ENCODE results near the gene PSMG2. TPM values are rescaled to one million over a fixed set of nuclear protein-coding genes. Genes with fewer than 3 reads are reported as not detected.

PSMG2 gene, protein sequence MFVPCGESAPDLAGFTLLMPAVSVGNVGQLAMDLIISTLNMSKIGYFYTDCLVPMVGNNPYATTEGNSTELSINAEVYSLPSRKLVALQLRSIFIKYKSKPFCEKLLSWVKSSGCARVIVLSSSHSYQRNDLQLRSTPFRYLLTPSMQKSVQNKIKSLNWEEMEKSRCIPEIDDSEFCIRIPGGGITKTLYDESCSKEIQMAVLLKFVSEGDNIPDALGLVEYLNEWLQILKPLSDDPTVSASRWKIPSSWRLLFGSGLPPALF
- 81.6 TPM for polyA plus RNA-seq
- long read RNA-seq, donor 1, transcript PSMG2-201 (7 exons, 1,686 nt): major isoform, 31 of 33 reads
- long read RNA-seq, donor 1, partial matches to known transcripts: 0 of 33 reads
- long read RNA-seq, donor 1, other reads (novel, unspliced or antisense): 0 of 33 reads
- long read RNA-seq, donor 2, transcript PSMG2-201 (7 exons, 1,686 nt): major isoform, 47 of 58 reads
- long read RNA-seq, donor 2, partial matches to known transcripts: 7 of 58 reads
- long read RNA-seq, donor 2, other reads (novel, unspliced or antisense): 0 of 58 reads
- long read RNA-seq, donor 3: 0 reads
- long read RNA-seq, donor 4, partial matches to known transcripts: 0 of 5 reads
- long read RNA-seq, donor 4, other reads (novel, unspliced or antisense): 0 of 5 reads
- long read RNA-seq, donor 5, transcript PSMG2-201 (7 exons, 1,686 nt): major isoform, 27 of 27 reads
- long read RNA-seq, donor 5, partial matches to known transcripts: 0 of 27 reads
- long read RNA-seq, donor 5, other reads (novel, unspliced or antisense): 0 of 27 reads
- long read RNA-seq, donor 6, transcript PSMG2-201 (7 exons, 1,686 nt): major isoform, 55 of 67 reads
- long read RNA-seq, donor 6, partial matches to known transcripts: 7 of 67 reads
- long read RNA-seq, donor 6, other reads (novel, unspliced or antisense): 0 of 67 reads
- long read RNA-seq, donor 7, transcript PSMG2-201 (7 exons, 1,686 nt): major isoform, 14 of 16 reads
- long read RNA-seq, donor 7, partial matches to known transcripts: 0 of 16 reads
- long read RNA-seq, donor 7, other reads (novel, unspliced or antisense): 0 of 16 reads
- long read RNA-seq, donor 8, transcript PSMG2-201 (7 exons, 1,686 nt): major isoform, 61 of 136 reads
- long read RNA-seq, donor 8, partial matches to known transcripts: 48 of 136 reads
- long read RNA-seq, donor 8, other reads (novel, unspliced or antisense): 23 of 136 reads
- long read RNA-seq, donor 9, transcript PSMG2-201 (7 exons, 1,686 nt): major isoform, 64 of 66 reads
- long read RNA-seq, donor 9, partial matches to known transcripts: 0 of 66 reads
- long read RNA-seq, donor 9, other reads (novel, unspliced or antisense): 0 of 66 reads
- long read RNA-seq, donor 10, transcript PSMG2-201 (7 exons, 1,686 nt): major isoform, 45 of 55 reads
- long read RNA-seq, donor 10, partial matches to known transcripts: 10 of 55 reads
- long read RNA-seq, donor 10, other reads (novel, unspliced or antisense): 0 of 55 reads
- long read RNA-seq, donor 11, transcript PSMG2-201 (7 exons, 1,686 nt): major isoform, 42 of 45 reads
- long read RNA-seq, donor 11, partial matches to known transcripts: 0 of 45 reads
- long read RNA-seq, donor 11, other reads (novel, unspliced or antisense): 0 of 45 reads

DNA sequence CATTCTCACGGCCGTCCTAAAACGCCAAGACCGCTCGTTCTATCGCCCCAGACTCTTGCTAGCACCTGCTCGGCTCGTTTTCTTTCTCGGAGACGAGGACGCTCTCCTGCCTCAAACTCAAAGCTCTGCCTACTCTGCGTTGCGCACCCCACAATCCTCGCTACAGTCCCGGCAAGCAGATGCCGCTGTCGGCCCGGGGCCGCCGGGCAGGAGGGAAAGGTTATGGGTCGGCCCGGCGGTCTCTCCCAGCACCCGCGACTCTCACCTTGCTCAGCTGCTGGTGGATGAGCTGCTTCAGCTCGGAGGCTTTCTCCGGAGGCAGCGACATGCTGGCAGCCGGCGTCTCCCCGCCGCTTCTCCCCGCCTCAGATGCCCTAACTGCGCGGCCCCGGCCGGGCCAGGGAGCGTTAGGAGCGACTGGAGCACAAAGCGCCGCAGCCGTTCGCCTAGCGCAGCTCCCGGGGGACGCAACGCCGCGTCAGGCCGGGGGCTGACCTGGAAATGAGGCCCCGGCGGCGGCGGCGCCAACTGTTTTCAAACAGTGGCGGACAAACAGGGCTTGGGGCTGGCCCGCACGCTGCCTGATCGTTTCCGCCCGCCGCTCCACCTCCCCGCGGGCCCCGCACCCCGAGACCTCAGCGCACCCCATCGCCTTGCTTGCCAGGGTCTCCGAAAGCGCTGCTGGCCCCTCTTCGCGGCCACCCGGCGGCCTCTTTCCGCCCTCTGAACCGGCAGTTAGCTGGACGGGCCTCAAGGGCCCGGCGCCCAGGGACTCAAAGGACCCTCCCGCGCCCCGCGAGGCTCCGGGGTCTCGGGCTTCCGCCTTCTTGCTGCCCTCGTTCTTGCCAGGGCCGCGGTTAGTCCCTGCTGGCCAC, at the start of gene PSMG2, which contains the start of gene CEP76:
Gene PSMG2 (plus strand): TSS at position 822 of the 875 bp plus-strand sequence. CDS start 66 bp downstream, outside the sequence.
Gene CEP76 (minus strand): TSS at position 503 of the 875 bp plus-strand sequence. CDS start 175 bp downstream, at position 328.
- Histone ChIP-seq H3K4me1 (ENCODE audit: control insufficient read depth, insufficient read depth, low read length) (peaks cover 5% of the 10 kb centered on the region), H3K27me3 (ENCODE audit: control insufficient read depth, insufficient read depth, low read length) (no peaks in the 10 kb centered on the region), H3K36me3 (ENCODE audit: control insufficient read depth, insufficient read depth, low read length) (peaks cover 14% of the 10 kb centered on the region), H3K4me3 (ENCODE audit: low read length) (peak within 1 kb of the TSS; percentile 95), H3K9me3 (ENCODE audit: control insufficient read depth, low read depth, low read length) (no peaks in the 10 kb centered on the region), H3K27ac (ENCODE audit: low read length) (peak within 1 kb of the TSS; percentile 86)
- no CpG with 5 or more reads among the region's 89 CpGs for WGBS (ENCODE audit: insufficient coverage, low lambda C conversion rate)
- DNase-seq: peak; percentile 90 to 95

DNA sequence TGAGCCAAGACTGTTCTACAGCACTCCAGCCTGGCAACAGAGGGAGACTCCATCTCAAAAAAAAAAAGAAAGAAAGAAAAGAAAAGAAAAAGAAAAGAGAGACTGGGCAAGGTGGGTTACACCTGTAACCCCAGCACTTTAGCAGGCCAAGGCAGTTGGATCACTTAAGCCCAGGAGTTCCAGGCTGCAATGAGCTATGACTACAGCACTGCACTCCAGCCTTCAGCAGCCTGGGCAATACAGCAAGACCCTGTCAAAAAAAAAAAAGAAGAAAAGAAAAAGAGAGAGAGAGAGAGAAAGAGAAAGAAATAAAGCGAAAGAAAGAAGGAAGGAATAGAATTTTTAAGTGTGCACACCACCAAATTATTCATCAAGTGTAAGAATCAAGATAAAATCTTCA, 47.9 kb upstream of the PSMG2 start:
- DNase-seq: no peak
- peaks cover 20% of the 10 kb centered on the region for H3K27me3 ChIP-seq (ENCODE audit: control insufficient read depth, insufficient read depth, low read length)
- H3K36me3 ChIP-seq (ENCODE audit: control insufficient read depth, insufficient read depth, low read length): no peaks in the 10 kb centered on the region
- H3K4me3 ChIP-seq (ENCODE audit: low read length): no peak overlapping the region
- WGBS (ENCODE audit: insufficient coverage, low lambda C conversion rate): 100% methylated on average over 1 of the region's 1 CpG
- H3K9me3 ChIP-seq (ENCODE audit: control insufficient read depth, low read depth, low read length): no peaks in the 10 kb centered on the region
- peaks cover 6% of the 10 kb centered on the region for H3K4me1 ChIP-seq (ENCODE audit: control insufficient read depth, insufficient read depth, low read length)
- H3K27ac ChIP-seq (ENCODE audit: low read length): no peak overlapping the region

DNA sequence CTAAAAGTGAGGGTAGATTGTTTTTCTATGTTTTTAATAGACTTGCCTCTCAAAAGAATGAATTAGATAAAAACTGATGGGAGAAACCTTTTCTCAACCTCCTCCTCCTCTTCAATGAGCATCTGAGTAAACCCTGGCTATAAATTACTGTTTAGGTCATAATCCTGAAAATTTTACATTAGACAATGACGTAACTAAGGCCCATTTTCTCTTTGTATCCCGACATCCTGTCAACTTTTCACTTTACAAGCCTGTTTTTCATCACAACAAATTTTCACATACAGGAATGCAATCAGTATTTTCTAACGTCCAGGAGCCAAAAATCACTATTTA, 46.3 kb upstream of the PSMG2 start:
- Histone ChIP-seq H3K27me3 (ENCODE audit: control insufficient read depth, insufficient read depth, low read length) (peaks cover 20% of the 10 kb centered on the region), H3K36me3 (ENCODE audit: control insufficient read depth, insufficient read depth, low read length) (no peaks in the 10 kb centered on the region), H3K4me1 (ENCODE audit: control insufficient read depth, insufficient read depth, low read length) (peaks cover 6% of the 10 kb centered on the region), H3K9me3 (ENCODE audit: control insufficient read depth, low read depth, low read length) (no peaks in the 10 kb centered on the region), H3K4me3 (ENCODE audit: low read length) (peak overlapping the region; percentile 41), H3K27ac (ENCODE audit: low read length) (peak overlapping the region; percentile 42)
- 53% methylated on average over 3 of the region's 3 CpGs for WGBS (ENCODE audit: insufficient coverage, low lambda C conversion rate)
- peak in 1 of 2 donors; percentile 10 for DNase-seq

DNA sequence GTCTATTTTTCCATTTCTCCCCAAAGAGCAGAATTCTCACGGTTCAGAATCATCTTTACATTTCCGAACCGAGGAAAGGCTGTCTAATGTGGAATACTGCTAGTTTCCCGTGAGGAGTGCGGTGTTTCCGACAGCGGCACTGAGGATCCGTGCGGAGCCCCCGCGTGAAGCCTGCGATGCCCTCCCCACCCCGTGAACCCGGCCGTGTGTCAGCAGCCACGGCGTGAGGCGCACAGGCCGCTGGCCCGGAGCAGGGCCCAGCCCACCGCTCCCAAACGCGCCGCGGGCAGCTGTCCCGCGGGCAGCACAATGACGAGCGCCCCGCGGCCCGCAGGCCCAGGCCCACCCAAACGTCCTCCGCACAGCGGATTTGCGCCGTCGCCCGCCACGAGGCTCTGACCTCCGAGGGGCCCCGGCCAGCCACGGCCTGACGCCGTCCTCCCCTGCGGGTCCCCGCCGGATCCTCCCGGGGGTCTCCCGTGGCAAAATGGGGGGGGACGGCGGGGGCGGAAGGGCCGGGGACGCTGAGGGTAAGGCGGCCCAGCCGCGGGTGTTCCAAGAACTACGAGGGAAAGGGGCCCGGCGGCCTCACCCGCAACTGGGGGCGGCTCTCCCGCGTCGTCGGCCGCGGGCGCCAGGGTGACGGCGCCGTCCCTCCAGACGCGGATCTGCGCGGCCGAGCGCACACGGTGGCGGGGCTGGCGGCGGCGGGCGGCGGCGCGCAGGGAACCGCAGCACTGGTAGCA, 45.7 kb upstream of the PSMG2 start:
- H3K4me3 ChIP-seq (ENCODE audit: low read length): peak overlapping the region; percentile 41
- WGBS (ENCODE audit: insufficient coverage, low lambda C conversion rate): no CpG with 5 or more reads among the region's 89 CpGs
- H3K27ac ChIP-seq (ENCODE audit: low read length): peak overlapping the region; percentile 42
- DNase-seq: peak; percentile 7 to 45
- H3K36me3 ChIP-seq (ENCODE audit: control insufficient read depth, insufficient read depth, low read length): no peaks in the 10 kb centered on the region
- peaks cover 20% of the 10 kb centered on the region for H3K27me3 ChIP-seq (ENCODE audit: control insufficient read depth, insufficient read depth, low read length)
- H3K9me3 ChIP-seq (ENCODE audit: control insufficient read depth, low read depth, low read length): no peaks in the 10 kb centered on the region
- peaks cover 6% of the 10 kb centered on the region for H3K4me1 ChIP-seq (ENCODE audit: control insufficient read depth, insufficient read depth, low read length)

DNA sequence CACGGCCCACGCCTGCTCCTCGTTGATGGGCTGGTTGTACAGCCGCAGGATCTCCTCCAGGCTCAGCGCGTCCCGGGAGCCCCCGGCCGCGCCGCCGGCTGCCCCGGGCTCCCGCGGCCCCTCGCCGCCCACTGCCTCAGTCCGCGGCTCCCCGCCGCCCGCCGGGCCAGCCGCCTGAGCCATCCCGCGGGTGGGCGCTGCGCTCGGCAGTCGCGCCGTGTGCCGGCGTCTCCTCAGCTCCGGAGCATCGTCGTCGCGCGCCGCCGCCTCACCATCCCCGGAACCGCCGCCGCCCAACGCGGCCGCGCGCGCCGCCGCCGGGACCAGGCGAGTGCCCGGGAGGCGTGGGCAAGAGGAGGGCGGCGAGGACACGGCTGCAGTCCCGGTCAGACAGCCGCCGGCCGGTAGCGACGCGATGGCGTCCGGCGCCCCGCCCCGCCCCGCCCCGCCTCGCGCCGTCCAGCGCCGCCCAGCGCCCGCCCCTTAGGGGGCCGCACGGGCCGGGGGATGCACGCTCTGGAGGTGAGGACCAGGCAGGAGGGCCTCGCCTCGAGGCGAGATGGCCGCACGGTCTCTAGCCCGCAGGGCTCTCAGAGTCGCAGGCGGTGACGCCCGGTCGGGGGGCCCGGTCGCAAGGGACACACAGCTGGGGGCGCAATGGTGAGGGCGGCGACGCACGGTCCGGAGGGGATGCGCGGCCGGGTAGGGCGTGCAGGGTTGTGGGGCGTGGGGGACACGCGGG, 45.0 kb upstream of the PSMG2 start, which contains the start of gene SPIRE1:
Gene SPIRE1 (minus strand): TSS at position 424 of the 742 bp plus-strand sequence. CDS start 241 bp downstream, at position 183.
- WGBS (ENCODE audit: insufficient coverage, low lambda C conversion rate): no CpG with 5 or more reads among the region's 112 CpGs
- DNase-seq: peak; percentile 45 to 65
- peaks cover 6% of the 10 kb centered on the region for H3K4me1 ChIP-seq (ENCODE audit: control insufficient read depth, insufficient read depth, low read length)

DNA sequence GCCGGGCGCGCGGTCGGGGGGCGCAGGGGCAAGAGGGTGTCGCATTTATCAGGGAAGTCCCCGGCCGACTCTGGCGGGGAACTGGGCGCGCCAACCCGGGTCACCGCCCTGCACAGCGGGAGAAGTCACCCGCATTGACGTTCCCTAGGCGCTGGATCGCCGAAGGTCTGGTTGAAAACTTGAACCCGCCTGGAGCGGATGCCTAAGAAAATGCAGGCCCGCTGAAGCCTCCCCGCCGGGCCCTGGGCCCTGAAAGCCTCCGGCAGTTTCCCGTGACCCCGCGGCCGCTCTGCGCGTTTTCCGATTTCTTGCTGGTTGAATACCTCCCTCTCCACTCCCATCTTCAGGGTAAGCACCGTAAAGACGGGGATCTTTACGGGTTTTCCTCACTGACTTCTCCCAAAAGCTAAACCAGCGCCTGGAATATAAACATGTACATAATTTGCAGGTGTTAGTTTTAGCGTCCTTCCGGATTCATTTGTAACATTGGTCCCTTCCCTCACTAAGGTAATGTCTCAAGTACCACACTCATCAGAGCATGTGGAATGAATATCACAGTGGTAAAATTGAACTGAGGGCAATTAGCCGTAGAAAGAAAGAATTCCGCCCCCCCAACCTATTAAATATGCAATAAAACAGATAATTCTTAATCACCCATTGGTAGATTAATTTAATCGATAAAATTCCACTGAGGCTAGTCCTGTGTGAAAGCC, 44.3 kb upstream of the PSMG2 start:
- H3K36me3 ChIP-seq (ENCODE audit: control insufficient read depth, insufficient read depth, low read length): no peaks in the 10 kb centered on the region
- WGBS (ENCODE audit: insufficient coverage, low lambda C conversion rate): 100% methylated on average over 1 of the region's 42 CpGs
- no peaks in the 10 kb centered on the region for H3K9me3 ChIP-seq (ENCODE audit: control insufficient read depth, low read depth, low read length)
- peak overlapping the region; percentile 26 for H3K27ac ChIP-seq (ENCODE audit: low read length)
- H3K4me1 ChIP-seq (ENCODE audit: control insufficient read depth, insufficient read depth, low read length): peaks cover 6% of the 10 kb centered on the region
- peaks cover 18% of the 10 kb centered on the region for H3K27me3 ChIP-seq (ENCODE audit: control insufficient read depth, insufficient read depth, low read length)
- peak in 1 of 2 donors; percentile 3 for DNase-seq
- H3K4me3 ChIP-seq (ENCODE audit: low read length): peak overlapping the region; percentile 43

More for the DNA sequence above, 45.0 kb upstream of the PSMG2 start, which contains the start of gene SPIRE1:
- H3K27ac ChIP-seq (ENCODE audit: low read length): peak within 1 kb of the TSS; percentile 42
- H3K27me3 ChIP-seq (ENCODE audit: control insufficient read depth, insufficient read depth, low read length): peaks cover 20% of the 10 kb centered on the region
- peak within 1 kb of the TSS; percentile 43 for H3K4me3 ChIP-seq (ENCODE audit: low read length)
- H3K9me3 ChIP-seq (ENCODE audit: control insufficient read depth, low read depth, low read length): no peaks in the 10 kb centered on the region
- H3K36me3 ChIP-seq (ENCODE audit: control insufficient read depth, insufficient read depth, low read length): no peaks in the 10 kb centered on the region

DNA sequence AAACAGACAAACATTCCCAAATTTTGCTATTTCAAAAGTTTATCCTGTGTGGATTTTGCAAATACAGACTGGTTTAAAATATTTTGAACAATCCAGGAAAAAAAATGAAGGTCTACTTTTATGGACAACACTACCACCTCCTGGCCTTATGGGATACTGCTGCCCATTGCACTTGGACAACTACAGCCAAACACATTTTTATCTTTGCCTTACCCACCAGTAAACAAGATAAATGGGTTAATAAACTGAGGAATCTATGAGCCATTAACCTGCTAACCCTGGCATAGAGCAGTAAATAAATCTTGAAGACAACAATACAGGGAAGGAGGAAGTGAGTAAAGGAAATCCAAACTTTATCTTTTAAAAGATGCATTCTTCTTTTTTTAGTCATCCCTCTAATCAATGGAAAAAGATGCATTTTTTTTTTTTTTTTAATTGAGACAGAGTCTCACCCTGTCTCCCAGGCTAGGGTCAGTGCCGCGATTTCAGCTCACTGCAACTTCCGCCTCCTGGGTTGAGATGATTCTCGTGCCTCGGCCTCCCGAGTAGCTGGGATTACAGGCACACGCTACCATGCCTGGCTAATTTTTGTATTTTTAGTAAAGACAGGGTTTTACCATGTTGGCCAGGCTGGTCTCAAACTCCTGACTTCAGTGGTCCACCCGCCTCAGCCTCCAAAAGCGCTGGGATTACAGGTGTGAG, 42.8 kb upstream of the PSMG2 start:
- peak; percentile 37 for DNase-seq
- Histone ChIP-seq H3K9me3 (ENCODE audit: control insufficient read depth, low read depth, low read length) (no peaks in the 10 kb centered on the region), H3K4me3 (ENCODE audit: low read length) (no peak overlapping the region), H3K27ac (ENCODE audit: low read length) (no peak overlapping the region), H3K4me1 (ENCODE audit: control insufficient read depth, insufficient read depth, low read length) (peaks cover 6% of the 10 kb centered on the region), H3K36me3 (ENCODE audit: control insufficient read depth, insufficient read depth, low read length) (no peaks in the 10 kb centered on the region), H3K27me3 (ENCODE audit: control insufficient read depth, insufficient read depth, low read length) (peaks cover 18% of the 10 kb centered on the region)
- WGBS (ENCODE audit: insufficient coverage, low lambda C conversion rate): no CpG with 5 or more reads among the region's 9 CpGs

Measured in large intestine (tissue), 12 donors.